Measurements from ENCODE around the gene SLC37A1. TPM values are rescaled to one million over a fixed set of nuclear protein-coding genes. Genes with fewer than 3 reads are reported as not detected.

SLC37A1 gene
- total and polyA plus RNA-seq, 4 donors: 2.0 to 7.2 (median 4.3) TPM

DNA sequence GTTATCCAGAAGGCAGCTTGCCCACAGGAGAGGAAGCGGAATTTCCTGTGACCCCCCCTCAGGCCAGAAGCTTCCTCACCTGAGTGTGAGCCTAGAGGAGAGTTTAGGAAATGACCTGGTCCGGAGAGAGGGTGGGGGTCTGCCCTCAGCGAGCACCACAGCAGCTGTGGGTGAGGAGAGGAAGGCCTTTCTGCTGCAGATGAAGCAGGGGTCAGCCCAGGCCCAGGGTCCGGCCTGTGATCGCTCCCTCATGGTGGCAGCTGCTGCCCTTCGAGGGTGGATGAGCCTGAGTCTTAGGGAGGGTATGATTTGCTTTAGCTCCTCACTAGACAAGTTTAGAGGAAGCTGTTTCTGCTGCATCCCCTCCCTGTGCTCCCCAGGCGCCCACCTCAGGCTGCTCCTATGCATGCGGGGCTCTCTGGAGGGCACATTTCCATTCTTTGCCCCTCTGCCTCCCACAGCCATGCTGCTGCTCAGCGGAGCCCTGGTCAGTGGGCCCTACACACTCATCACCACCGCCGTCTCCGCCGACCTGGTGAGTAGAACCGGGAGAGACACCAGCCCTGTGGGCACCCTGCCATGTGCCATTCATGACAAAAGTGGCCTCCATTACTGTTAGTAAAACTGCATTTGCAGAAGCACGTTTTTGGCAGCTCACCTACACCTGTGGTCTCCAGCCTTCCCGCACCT, 53.0 kb downstream of the SLC37A1 start (continued):
- TF ChIP-seq, protein P1, sequence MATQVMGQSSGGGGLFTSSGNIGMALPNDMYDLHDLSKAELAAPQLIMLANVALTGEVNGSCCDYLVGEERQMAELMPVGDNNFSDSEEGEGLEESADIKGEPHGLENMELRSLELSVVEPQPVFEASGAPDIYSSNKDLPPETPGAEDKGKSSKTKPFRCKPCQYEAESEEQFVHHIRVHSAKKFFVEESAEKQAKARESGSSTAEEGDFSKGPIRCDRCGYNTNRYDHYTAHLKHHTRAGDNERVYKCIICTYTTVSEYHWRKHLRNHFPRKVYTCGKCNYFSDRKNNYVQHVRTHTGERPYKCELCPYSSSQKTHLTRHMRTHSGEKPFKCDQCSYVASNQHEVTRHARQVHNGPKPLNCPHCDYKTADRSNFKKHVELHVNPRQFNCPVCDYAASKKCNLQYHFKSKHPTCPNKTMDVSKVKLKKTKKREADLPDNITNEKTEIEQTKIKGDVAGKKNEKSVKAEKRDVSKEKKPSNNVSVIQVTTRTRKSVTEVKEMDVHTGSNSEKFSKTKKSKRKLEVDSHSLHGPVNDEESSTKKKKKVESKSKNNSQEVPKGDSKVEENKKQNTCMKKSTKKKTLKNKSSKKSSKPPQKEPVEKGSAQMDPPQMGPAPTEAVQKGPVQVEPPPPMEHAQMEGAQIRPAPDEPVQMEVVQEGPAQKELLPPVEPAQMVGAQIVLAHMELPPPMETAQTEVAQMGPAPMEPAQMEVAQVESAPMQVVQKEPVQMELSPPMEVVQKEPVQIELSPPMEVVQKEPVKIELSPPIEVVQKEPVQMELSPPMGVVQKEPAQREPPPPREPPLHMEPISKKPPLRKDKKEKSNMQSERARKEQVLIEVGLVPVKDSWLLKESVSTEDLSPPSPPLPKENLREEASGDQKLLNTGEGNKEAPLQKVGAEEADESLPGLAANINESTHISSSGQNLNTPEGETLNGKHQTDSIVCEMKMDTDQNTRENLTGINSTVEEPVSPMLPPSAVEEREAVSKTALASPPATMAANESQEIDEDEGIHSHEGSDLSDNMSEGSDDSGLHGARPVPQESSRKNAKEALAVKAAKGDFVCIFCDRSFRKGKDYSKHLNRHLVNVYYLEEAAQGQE (IDR thresholded peaks at IDR 0.05): no peak
- no peak for TF ChIP-seq YY1 (IDR thresholded peaks at IDR 0.05)
- TF ChIP-seq, protein P2, sequence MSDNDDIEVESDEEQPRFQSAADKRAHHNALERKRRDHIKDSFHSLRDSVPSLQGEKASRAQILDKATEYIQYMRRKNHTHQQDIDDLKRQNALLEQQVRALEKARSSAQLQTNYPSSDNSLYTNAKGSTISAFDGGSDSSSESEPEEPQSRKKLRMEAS (IDR thresholded peaks at IDR 0.05): no peak

DNA sequence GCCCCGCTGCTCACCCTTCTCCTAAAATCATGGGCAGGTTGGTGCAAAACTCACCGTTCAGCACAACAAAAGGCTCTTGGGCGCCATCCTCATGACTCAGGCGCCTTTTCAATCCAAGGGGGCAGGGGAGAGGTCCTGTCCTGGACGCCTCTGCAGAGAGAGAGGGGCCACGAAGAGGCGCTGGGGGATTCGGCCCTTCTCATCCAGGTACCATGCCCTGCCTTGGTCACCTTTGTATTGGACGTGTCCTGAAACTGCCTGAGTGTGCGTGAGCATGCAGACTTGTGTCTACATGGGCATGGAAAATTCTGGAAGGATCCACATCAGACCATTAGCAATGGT, 53.5 kb downstream of the SLC37A1 start:
- TF ChIP-seq JUND (IDR thresholded peaks at IDR 0.05): no peak
- no peak for TF ChIP-seq HNF4A (conservative IDR thresholded peaks at IDR 0.05)
- TF ChIP-seq YY1 (IDR thresholded peaks at IDR 0.05): no peak
- TF ChIP-seq, protein P2 (IDR thresholded peaks at IDR 0.05): no peak
- TF ChIP-seq TAF1 (conservative IDR thresholded peaks at IDR 0.05): no peak
- no peak for TF ChIP-seq RAD21 (IDR thresholded peaks at IDR 0.05)
- TF ChIP-seq, protein P3, sequence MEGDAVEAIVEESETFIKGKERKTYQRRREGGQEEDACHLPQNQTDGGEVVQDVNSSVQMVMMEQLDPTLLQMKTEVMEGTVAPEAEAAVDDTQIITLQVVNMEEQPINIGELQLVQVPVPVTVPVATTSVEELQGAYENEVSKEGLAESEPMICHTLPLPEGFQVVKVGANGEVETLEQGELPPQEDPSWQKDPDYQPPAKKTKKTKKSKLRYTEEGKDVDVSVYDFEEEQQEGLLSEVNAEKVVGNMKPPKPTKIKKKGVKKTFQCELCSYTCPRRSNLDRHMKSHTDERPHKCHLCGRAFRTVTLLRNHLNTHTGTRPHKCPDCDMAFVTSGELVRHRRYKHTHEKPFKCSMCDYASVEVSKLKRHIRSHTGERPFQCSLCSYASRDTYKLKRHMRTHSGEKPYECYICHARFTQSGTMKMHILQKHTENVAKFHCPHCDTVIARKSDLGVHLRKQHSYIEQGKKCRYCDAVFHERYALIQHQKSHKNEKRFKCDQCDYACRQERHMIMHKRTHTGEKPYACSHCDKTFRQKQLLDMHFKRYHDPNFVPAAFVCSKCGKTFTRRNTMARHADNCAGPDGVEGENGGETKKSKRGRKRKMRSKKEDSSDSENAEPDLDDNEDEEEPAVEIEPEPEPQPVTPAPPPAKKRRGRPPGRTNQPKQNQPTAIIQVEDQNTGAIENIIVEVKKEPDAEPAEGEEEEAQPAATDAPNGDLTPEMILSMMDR (IDR thresholded peaks at IDR 0.05; ENCODE audit: low read depth, low read length, missing input control): no peak
- TF ChIP-seq FOXA2 (IDR thresholded peaks at IDR 0.05): no peak
- no peak for TF ChIP-seq RXRA (IDR thresholded peaks at IDR 0.05)
- no peak for TF ChIP-seq ATF3 (IDR thresholded peaks at IDR 0.05)
- TF ChIP-seq, protein P4, sequence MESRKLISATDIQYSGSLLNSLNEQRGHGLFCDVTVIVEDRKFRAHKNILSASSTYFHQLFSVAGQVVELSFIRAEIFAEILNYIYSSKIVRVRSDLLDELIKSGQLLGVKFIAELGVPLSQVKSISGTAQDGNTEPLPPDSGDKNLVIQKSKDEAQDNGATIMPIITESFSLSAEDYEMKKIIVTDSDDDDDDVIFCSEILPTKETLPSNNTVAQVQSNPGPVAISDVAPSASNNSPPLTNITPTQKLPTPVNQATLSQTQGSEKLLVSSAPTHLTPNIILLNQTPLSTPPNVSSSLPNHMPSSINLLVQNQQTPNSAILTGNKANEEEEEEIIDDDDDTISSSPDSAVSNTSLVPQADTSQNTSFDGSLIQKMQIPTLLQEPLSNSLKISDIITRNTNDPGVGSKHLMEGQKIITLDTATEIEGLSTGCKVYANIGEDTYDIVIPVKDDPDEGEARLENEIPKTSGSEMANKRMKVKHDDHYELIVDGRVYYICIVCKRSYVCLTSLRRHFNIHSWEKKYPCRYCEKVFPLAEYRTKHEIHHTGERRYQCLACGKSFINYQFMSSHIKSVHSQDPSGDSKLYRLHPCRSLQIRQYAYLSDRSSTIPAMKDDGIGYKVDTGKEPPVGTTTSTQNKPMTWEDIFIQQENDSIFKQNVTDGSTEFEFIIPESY (IDR thresholded peaks at IDR 0.05): no peak
- TF ChIP-seq, protein P1 (IDR thresholded peaks at IDR 0.05): no peak
- TF ChIP-seq HNF4G (IDR thresholded peaks at IDR 0.05): no peak
- TF ChIP-seq EGR1 (IDR thresholded peaks at IDR 0.05; ENCODE audit: low read depth in 2 of 2): no peak
- no peak for TF ChIP-seq SP1 (IDR thresholded peaks at IDR 0.05)
- no peak for TF ChIP-seq NR2F2 (IDR thresholded peaks at IDR 0.05)
- TF ChIP-seq GABPA (IDR thresholded peaks at IDR 0.05 in 1 of 2, conservative IDR thresholded peaks at IDR 0.05 in 1 of 2): no peak
- no peaks in the 10 kb centered on the region for H3K4me1 ChIP-seq (ENCODE audit: control insufficient read depth in 4 of 4, insufficient read depth in 4 of 4, low read length in 3 of 4)
- no peaks in the 10 kb centered on the region for H3K27me3 ChIP-seq (ENCODE audit: control insufficient read depth in 4 of 4, insufficient read depth in 4 of 4, low read length in 3 of 4)
- H3K36me3 ChIP-seq (ENCODE audit: control insufficient read depth in 4 of 4, insufficient read depth in 3 of 4, low read depth in 1 of 4, low read length in 3 of 4): peaks cover 3 to 20% (median 9%) of the 10 kb centered on the region in 4 donors
- DNase-seq (ENCODE audit: low spot score): no peak
- 97% methylated on average over 10 of the region's 10 CpGs for WGBS
- no peak overlapping the region for H3K4me3 ChIP-seq (ENCODE audit: low read depth in 1 of 3, low read length in 3 of 3)
- H3K9me3 ChIP-seq (ENCODE audit: control insufficient read depth in 4 of 4, low read length in 3 of 4): no peaks in the 10 kb centered on the region
- H3K9ac ChIP-seq (ENCODE audit: low read depth in 1 of 2, low read length in 2 of 2): no peak overlapping the region
- no peak overlapping the region for H3K27ac ChIP-seq (ENCODE audit: low read depth in 1 of 2, low read length in 2 of 2)

Measured in liver (tissue), 9 donors.